Testis (tissue), 3 donors: Measurements from ENCODE around the gene MSLN. TPM values are rescaled to one million over a fixed set of nuclear protein-coding genes. Genes with fewer than 3 reads are reported as not detected.

Experiments used
- DNase-seq: peaks from one replicate; pipeline ENCODE4 v3.0.0-alpha.2; 2019
- H3K27ac ChIP-seq, 2 donors: fragments of 200-600 bp; sonication (generic); one replicate each; pipeline ENCODE4 v1.5.1; 2019
- H3K27me3 ChIP-seq: fragments of 200-600 bp; sonication (generic); one replicate; pipeline ENCODE4 v1.5.1; 2019
- H3K36me3 ChIP-seq: fragments of 200-600 bp; sonication (generic); one replicate; pipeline ENCODE4 v1.5.1; 2017; ENCODE audit warnings: low read depth; ENCODE audit errors: missing control alignments
- H3K4me1 ChIP-seq: fragments of 200-600 bp; sonication (generic); one replicate; pipeline ENCODE4 v1.5.1; 2019
- H3K4me3 ChIP-seq, 2 donors: fragments of 200-600 bp; sonication (generic); one replicate each; pipeline ENCODE4 v1.5.1; 2017 to 2019
- H3K9me3 ChIP-seq: fragments of 200-600 bp; sonication (generic); one replicate; pipeline ENCODE4 v1.5.1; 2017
- CTCF ChIP-seq, 3 experiments: fragments of 450-650 bp in 2 of 3; fragments of 200-600 bp in 1 of 3; sonication (generic) in 1 of 3; IDR thresholded peaks; one replicate each; pipeline ENCODE4 v1.5.1; 2016 to 2019; ENCODE audit warnings: antibody characterized with exemption in 3 of 3, mild to moderate bottlenecking in 2 of 3, moderate library complexity in 1 of 3
- POLR2A ChIP-seq: fragments of 450-650 bp; IDR thresholded peaks from one replicate; pipeline ENCODE4 v1.6.1; 2017; ENCODE audit warnings: antibody characterized with exemption, mild to moderate bottlenecking, moderate library complexity
- WGBS, 2 donors: methylation state at CpG; one replicate each; pipeline ENCODE4 v1.1.5; 2018; 5-methylcytosine and 5-hydroxymethylcytosine counted together
- intact Hi-C: fragments of 100-400 bp; cut with DNase I; formaldehyde crosslinking; loops from one replicate; pipeline ENCODE4 v1.15.1; 2023; ENCODE audit warnings: low total_unique reads
- polyA plus RNA-seq: library from polyadenylated mRNA; stranded (reverse); fragments of 350-450 nt; fragmentation: Illumina TruSeq; extraction: RNeasy Lipid Tissue Mini Kit (QIAGEN cat#74804); gene quantifications from one replicate; pipeline ENCODE4 v1.2.3, GENCODE V29; 2014; ENCODE audit warnings: low read depth, low replicate concordance; ENCODE audit not compliant: insufficient read depth
- total RNA-seq, 2 donors: library from RNA; depleted of rRNA; stranded (reverse); fragments of >200 nt; gene quantifications; one replicate each; pipeline ENCODE4 v1.2.3, GENCODE V29; 2016

Gene MSLN
- total and polyA plus RNA-seq, 3 donors from 2014 or later: 1.5 to 18.5 (median 2.8) TPM

GRCh38 chr16:720447-720989, 40.0 kb upstream of the MSLN start:
- no peaks in the 10 kb centered on the region for H3K27me3 ChIP-seq
- H3K4me3 ChIP-seq: peak overlapping the region; percentile 69
- peak; percentile 57 for DNase-seq
- intact Hi-C loops: no loop called here
- TF ChIP-seq CTCF (IDR thresholded peaks at IDR 0.05) (no peak), POLR2A (no peak)
- H3K36me3 ChIP-seq: no peaks in the 10 kb centered on the region
- peak overlapping the region; percentile 65 to 72 for H3K27ac ChIP-seq
- WGBS, 2 donors: 0 to 1% methylated on average over 2 to 22 of the region's 38 CpGs
- no peaks in the 10 kb centered on the region for H3K9me3 ChIP-seq
- H3K4me1 ChIP-seq: peaks cover 23% of the 10 kb centered on the region

- intact Hi-C loops: no loop called here
- TF ChIP-seq POLR2A: no peak
- TF ChIP-seq CTCF (IDR thresholded peaks at IDR 0.05): peak in 1 of 3 experiments; percentile 6
- Histone ChIP-seq H3K9me3 (no peaks in the 10 kb centered on the region), H3K27me3 (no peaks in the 10 kb centered on the region), H3K36me3 (no peaks in the 10 kb centered on the region), H3K4me3 (peak within 1 kb of the TSS; percentile 69), H3K27ac (peak within 1 kb of the TSS; percentile 65 to 72), H3K4me1 (peaks cover 19% of the 10 kb centered on the region)
- DNase-seq: peak; percentile 88
- WGBS, 2 donors: 6 to 22% methylated on average over 31 to 32 of the region's 106 CpGs
Measured at GRCh38 chr16:720990-721764, 39.4 kb upstream of the MSLN start, which contains the start of gene ANTKMT. ANTKMT (plus strand) TSS chr16:721146; CDS start chr16:721275, 129 bp downstream.

- WGBS, 2 donors: 61 to 71% methylated on average over 8 to 44 of the region's 51 CpGs
- intact Hi-C loops: no loop called here
- TF ChIP-seq CTCF (IDR thresholded peaks at IDR 0.05) (no peak), POLR2A (no peak)
- Histone ChIP-seq H3K27me3 (no peaks in the 10 kb centered on the region), H3K9me3 (no peaks in the 10 kb centered on the region), H3K4me1 (peaks cover 17% of the 10 kb centered on the region), H3K4me3 (peak overlapping the region; percentile 69), H3K27ac (peak overlapping the region in 1 of 2 donors; percentile 65), H3K36me3 (no peaks in the 10 kb centered on the region)
- DNase-seq: no peak
Measured at GRCh38 chr16:721765-722540, 38.6 kb upstream of the MSLN start.

- Histone ChIP-seq H3K27ac (no peak overlapping the region), H3K9me3 (no peaks in the 10 kb centered on the region), H3K4me3 (no peak overlapping the region), H3K27me3 (no peaks in the 10 kb centered on the region), H3K4me1 (peaks cover 27% of the 10 kb centered on the region), H3K36me3 (no peaks in the 10 kb centered on the region)
- DNase-seq: no peak
- intact Hi-C loops: no loop called here
- WGBS, 2 donors: 87 to 96% methylated on average over 9 to 24 of the region's 24 CpGs
- TF ChIP-seq CTCF (IDR thresholded peaks at IDR 0.05): no peak
- no peak for TF ChIP-seq POLR2A
Measured at GRCh38 chr16:722835-723633, 37.5 kb upstream of the MSLN start.
